Large intestine (tissue), 3 donors: ENCODE data around the gene FADS2. TPM values are rescaled to one million over a fixed set of nuclear protein-coding genes. Genes with fewer than 3 reads are reported as not detected.

Experiments
- DNase-seq, 2 donors: peaks; one replicate each; pipeline versions ENCODE4 v3.0.0 to v3.0.0-alpha.2; 2013
- H3K27ac ChIP-seq: one replicate; pipeline ENCODE4 v1.5.1; 2013; ENCODE audit warnings: low read length
- H3K27me3 ChIP-seq: 2 replicates; pipeline ENCODE4 v1.6.1; 2013; ENCODE audit warnings: low read length; ENCODE audit not compliant: control insufficient read depth, insufficient read depth
- H3K36me3 ChIP-seq: 2 replicates; pipeline ENCODE4 v1.6.1; 2013; ENCODE audit warnings: low read length; ENCODE audit not compliant: control insufficient read depth, insufficient read depth
- H3K4me1 ChIP-seq: one replicate; pipeline ENCODE4 v1.6.1; 2013; ENCODE audit warnings: low read length; ENCODE audit not compliant: control insufficient read depth, insufficient read depth
- H3K4me3 ChIP-seq: one replicate; pipeline ENCODE4 v1.5.1; 2013; ENCODE audit warnings: low read length
- H3K9me3 ChIP-seq: one replicate; pipeline ENCODE4 v1.6.1; 2013; ENCODE audit warnings: mild to moderate bottlenecking, low read depth, low read length, moderate library complexity; ENCODE audit not compliant: control insufficient read depth
- WGBS: methylation state at CpG from one replicate; pipeline ENCODE4 v1.1.5; 2013; ENCODE audit warnings: low lambda C conversion rate; ENCODE audit not compliant: insufficient coverage; 5-methylcytosine and 5-hydroxymethylcytosine counted together
- polyA plus RNA-seq: library from polyadenylated mRNA; unstranded; fragments of 120-200 nt; gene quantifications from one replicate; pipeline ENCODE4 v1.2.1, GENCODE V29; 2013

The FADS2 gene
- polyA plus RNA-seq, 1 donor: 28.8 TPM

DNA sequence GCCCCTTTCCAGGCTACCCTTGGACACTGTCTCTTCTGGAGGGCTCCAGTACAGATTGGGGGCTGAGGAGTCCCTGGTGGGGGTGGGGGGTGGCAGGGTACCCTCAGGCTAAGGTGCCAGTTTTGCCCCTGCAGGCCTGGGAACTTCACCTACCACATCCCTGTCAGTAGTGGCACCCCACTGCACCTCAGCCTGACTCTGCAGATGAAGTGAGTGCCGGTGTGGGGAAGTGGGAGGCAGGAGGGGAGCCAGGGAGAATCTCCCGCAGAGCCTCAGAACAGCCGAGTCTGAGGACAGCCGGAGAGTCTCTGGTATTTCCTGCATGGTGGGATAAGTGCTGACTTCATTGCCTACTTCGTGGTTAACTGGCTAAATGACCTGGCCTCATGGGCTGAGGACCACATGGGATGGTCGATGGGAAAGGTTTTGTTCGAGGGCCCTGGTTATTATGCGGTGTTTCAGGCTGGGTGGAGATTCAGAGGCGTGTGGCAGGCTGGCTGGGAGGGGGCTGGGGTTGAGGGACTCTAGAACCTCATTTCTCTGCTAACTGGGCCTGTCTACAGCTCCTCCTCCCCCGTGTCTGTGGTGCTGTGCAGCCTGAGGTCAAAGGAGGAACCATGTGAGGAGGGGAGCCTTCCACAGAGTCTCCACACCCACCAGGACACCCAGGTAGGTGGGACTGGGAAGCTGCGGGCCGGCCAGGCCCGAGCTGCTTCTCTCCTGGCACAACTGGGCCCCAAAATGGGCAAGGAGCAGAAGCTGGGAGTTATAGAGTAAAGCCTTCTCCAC lies 44.2 kb upstream of the FADS2 start:
- H3K36me3 ChIP-seq: peaks cover 95% of the 10 kb centered on the region
- H3K4me1 ChIP-seq: no peaks in the 10 kb centered on the region
- no peaks in the 10 kb centered on the region for H3K27me3 ChIP-seq
- WGBS: no CpG with 5 or more reads among the region's 13 CpGs
- no peaks in the 10 kb centered on the region for H3K9me3 ChIP-seq
- H3K27ac ChIP-seq: no peak overlapping the region
- DNase-seq: no peak
- no peak overlapping the region for H3K4me3 ChIP-seq

DNA sequence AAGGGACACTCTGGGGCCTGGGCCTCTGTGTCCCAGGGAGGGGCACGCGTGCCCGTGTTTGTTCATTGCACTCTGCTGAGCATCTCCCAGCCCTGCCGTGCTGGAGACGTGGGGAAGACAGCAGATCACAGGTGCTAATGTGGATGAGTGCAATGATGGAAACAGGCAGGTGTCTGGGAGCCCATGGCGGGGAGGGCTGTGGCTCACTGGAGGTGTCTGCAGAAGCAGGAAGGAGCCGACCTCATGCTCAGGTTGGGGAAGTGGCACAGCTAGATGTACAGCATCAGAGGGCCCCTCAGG lies 43.6 kb upstream of the FADS2 start:
- no peak for DNase-seq
- WGBS: no CpG with 5 or more reads among the region's 7 CpGs
- H3K4me1 ChIP-seq: no peaks in the 10 kb centered on the region
- H3K27ac ChIP-seq: no peak overlapping the region
- H3K4me3 ChIP-seq: no peak overlapping the region
- H3K27me3 ChIP-seq: no peaks in the 10 kb centered on the region
- H3K9me3 ChIP-seq: no peaks in the 10 kb centered on the region
- H3K36me3 ChIP-seq: peaks cover 95% of the 10 kb centered on the region

DNA sequence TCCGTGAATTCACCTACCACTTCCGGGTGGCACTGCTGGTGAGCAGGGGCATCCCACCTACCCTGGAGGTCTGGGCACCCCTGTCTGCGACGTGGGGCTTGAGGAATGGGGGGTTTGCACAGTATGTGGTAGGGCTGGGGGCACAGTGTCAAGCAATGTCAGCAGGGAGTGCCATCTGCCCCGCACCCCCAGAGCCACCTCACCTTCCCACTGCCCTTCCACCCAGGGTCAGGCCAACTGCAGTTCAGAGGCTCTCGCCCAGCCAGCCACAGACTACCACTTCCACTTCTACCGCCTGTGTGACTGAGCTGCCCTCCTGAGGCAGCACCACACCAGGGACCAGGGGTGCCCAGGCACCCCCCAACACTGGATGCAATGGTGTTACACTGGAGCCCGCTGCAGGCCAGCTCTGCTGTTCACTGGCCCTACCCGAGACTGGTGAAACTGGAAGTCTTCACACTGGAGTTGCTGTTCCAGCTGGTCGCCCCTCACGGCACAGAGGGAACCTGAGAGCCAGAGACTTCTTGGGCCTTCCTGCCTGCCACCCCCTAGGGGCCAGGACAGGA lies 42.2 kb upstream of the FADS2 start:
- H3K9me3 ChIP-seq: no peaks in the 10 kb centered on the region
- H3K27ac ChIP-seq: no peak overlapping the region
- H3K4me1 ChIP-seq: no peaks in the 10 kb centered on the region
- DNase-seq: no peak
- H3K27me3 ChIP-seq: no peaks in the 10 kb centered on the region
- H3K36me3 ChIP-seq: peaks cover 91% of the 10 kb centered on the region
- WGBS: no CpG with 5 or more reads among the region's 11 CpGs
- H3K4me3 ChIP-seq: no peak overlapping the region

DNA sequence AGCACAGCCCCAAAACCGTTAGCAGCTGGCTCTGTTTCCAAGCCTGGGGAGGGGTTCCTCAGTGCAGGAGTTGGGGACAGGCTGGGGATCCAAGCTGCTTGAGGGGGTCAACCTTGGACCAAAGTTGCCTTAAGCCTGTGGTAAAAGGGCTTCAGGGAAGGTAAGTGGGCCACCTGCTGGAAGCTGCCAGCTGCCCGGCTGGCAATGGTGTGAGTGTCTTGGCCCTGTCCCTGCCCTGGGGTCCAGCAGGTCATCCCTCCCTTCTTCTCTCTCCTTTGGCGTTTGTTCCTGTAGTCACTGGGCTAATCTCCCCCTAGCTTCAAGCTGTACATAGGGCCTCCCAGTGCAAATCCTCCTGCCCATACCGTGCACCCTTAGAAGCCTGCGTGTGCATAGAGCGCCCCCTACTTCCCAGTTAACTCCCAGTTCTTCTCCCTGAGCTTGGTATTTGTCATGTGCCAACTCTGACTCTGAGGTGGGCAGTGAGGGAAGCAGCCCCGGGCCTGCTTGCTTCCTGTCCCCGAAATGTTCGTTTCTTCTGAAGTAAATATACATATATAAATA lies 40.1 kb upstream of the FADS2 start:
- Histone ChIP-seq H3K4me3 (no peak overlapping the region), H3K4me1 (peaks cover 4% of the 10 kb centered on the region), H3K27me3 (no peaks in the 10 kb centered on the region), H3K9me3 (peaks cover 3% of the 10 kb centered on the region), H3K36me3 (peaks cover 72% of the 10 kb centered on the region), H3K27ac (no peak overlapping the region)
- peak; percentile 61 to 67 for DNase-seq
- WGBS: no CpG with 5 or more reads among the region's 9 CpGs

DNA sequence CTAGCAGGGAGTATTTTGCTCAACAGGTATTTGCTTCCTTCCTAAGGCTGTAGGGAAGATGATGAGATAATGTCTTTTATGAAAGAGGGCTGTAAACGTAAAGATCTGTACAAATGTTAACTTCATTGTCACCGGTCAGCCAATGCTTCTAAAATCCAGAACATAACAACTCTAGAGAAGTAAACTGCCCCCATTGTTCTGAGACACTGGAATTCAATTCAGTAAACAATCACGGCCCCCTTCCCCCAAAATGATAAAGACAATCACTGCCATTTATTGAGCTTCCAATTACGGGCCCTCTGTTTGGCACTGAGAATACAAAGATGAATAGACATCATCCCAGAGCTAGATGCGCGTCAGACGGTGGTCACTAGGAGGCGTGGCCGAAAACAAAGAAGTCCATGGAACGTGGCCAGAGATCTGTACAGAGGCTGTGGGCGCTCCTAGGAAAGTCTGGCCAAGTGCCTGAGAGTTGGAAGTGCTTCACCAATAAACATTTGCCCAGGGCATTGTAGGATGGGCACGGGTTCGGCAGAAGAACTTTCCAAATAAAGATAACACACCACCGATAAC lies 36.3 kb upstream of the FADS2 start:
- Histone ChIP-seq H3K27ac (peak overlapping the region; percentile 91), H3K27me3 (no peaks in the 10 kb centered on the region), H3K36me3 (peaks cover 47% of the 10 kb centered on the region), H3K4me3 (peak overlapping the region; percentile 91), H3K9me3 (peaks cover 3% of the 10 kb centered on the region), H3K4me1 (peaks cover 12% of the 10 kb centered on the region)
- DNase-seq: peak; percentile 75 to 79
- WGBS: 0% methylated on average over 1 of the region's 14 CpGs

DNA sequence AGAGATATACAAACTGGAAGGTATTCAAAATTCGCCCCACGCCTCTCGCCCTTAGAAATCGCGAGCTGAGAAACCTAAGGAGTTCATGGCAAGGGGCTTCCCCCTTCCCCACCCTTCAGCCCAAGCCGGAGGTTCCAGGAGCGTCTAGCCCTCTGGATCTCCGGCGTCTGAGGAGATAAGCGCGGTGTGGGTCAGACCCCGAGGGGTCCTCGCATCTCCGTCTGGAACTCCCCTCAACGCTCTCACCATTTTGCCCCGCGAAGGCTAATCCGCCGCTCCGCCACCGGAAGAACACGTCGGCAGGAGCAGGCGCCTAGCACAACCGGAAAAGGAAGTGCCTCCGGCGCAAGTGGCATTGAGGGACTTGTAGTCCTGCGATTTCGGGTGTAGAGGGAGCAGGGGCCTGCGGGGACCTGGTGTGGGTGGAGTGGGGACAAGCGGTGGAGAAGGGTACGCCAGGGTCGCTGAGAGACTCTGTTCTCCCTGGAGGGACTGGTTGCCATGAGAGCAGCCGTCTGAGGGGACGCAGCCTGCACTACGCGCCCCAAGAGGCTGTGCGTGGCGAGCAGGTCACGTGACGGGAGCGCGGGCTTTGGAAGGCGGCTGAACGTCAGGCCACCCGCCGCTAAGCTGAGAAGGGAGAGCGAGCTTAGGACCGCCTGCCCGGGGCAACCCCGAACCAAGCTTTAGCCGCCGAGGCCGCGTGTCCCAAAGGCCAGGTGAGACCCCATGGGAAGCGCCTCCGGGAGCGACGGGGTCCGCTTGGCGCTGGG lies 35.6 kb upstream of the FADS2 start, which contains the start of the genes FEN1 and TMEM258:
Gene FEN1 (plus strand): TSS at position 602 of the 773 bp plus-strand sequence. CDS start 2,451 bp downstream, outside the sequence.
Gene TMEM258 (minus strand): TSS at position 290 of the 773 bp plus-strand sequence. CDS start 41 bp downstream, at position 249.
- peak; percentile 86 to 98 for DNase-seq
- peaks cover 12% of the 10 kb centered on the region for H3K4me1 ChIP-seq
- H3K4me3 ChIP-seq: peak within 1 kb of the TSS; percentile 91
- peaks cover 41% of the 10 kb centered on the region for H3K36me3 ChIP-seq
- H3K9me3 ChIP-seq: peaks cover 3% of the 10 kb centered on the region
- H3K27ac ChIP-seq: peak within 1 kb of the TSS; percentile 91
- no CpG with 5 or more reads among the region's 61 CpGs for WGBS
- no peaks in the 10 kb centered on the region for H3K27me3 ChIP-seq

DNA sequence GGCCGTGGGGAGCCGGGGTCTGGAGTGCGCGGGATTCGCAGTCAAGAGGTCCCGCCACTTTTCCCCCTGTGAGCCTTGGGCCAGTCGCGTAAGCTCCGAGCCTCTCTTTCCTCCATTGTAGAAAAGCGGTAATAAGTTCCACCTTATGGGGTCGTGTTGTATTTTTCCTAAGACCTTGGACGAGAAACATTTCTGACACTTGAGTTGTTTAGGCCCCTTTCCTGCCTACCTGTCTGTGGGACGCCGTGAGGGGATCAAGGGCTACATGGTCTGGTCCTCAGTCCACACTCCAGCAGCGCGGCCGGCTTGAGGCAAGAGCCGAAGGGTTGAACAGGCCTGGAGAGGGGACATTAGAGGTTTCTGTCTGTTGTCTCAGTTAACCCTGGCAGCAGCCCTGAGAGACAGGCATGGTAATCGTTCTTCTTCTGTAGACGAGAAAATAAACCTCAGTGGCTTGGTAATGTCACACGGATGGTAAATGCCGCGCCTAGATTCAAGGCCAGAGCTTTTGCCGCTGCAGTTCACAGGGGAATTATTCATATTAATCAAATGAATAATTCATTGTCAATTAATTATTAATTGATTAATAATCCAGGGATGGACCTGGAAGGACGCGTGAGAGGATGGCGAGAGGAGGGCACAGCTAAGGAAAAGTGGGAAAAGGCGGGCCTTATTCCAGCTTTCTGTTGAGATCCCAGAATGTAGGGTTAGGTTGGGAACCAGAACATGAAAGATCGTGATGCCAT lies 34.8 kb upstream of the FADS2 start:
- WGBS: no CpG with 5 or more reads among the region's 29 CpGs
- Histone ChIP-seq H3K9me3 (peaks cover 3% of the 10 kb centered on the region), H3K27me3 (no peaks in the 10 kb centered on the region), H3K4me3 (peak overlapping the region; percentile 91), H3K4me1 (peaks cover 12% of the 10 kb centered on the region), H3K36me3 (peaks cover 35% of the 10 kb centered on the region), H3K27ac (peak overlapping the region; percentile 91)
- DNase-seq: no peak

DNA sequence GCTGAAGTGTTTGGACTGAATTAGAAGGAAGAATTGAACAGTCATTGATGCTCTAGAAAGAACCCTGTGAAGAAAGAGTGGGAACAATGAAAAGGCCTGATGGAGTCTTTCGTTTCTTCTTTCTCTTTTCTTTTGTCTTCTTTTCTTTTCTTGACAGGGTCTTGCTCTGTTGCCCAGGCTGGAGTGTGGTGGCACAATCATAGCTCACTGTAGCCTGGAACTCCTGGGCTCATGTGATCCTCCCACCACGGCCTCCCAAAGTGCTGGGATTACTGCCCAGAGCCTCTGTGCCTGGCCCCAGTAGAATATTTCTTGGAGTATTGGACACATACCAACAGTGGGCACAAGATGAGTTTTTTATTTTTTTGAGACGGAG lies 34.3 kb upstream of the FADS2 start:
- Histone ChIP-seq H3K36me3 (peaks cover 32% of the 10 kb centered on the region), H3K4me3 (peak overlapping the region; percentile 91), H3K27me3 (no peaks in the 10 kb centered on the region), H3K27ac (no peak overlapping the region), H3K4me1 (peaks cover 12% of the 10 kb centered on the region), H3K9me3 (peaks cover 3% of the 10 kb centered on the region)
- WGBS: no CpG with 5 or more reads among the region's 3 CpGs
- DNase-seq: no peak

DNA sequence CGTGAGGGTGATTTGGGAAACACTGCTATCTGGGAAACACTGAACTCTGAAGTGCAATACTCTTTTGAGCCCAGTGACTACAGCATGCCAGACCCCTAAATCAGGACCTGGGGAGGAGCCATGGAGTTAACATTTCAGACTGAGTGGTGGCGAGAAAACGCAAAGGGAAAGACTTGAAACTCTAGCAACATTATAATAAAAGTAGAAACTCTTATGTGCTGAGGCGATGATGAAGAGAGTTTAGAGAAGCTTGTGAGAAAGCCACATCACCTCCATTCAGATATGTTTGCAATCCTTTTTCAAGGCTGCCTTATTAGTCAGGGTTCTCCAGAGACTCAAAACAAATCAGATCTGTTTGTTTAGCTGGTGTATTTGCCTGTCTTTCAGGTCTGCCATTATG lies 33.5 kb upstream of the FADS2 start:
- 100% methylated on average over 2 of the region's 4 CpGs for WGBS
- no peak for DNase-seq
- H3K27me3 ChIP-seq: no peaks in the 10 kb centered on the region
- H3K36me3 ChIP-seq: peaks cover 25% of the 10 kb centered on the region
- H3K9me3 ChIP-seq: peaks cover 3% of the 10 kb centered on the region
- H3K4me3 ChIP-seq: no peak overlapping the region
- H3K27ac ChIP-seq: no peak overlapping the region
- H3K4me1 ChIP-seq: peaks cover 12% of the 10 kb centered on the region
